Neural progenitor cell (in vitro differentiated cells): ENCODE data around the gene SLC35F3. TPM values are rescaled to one million over a fixed set of nuclear protein-coding genes. Genes with fewer than 3 reads are reported as not detected.
"Not testable (repeated sequence)": the region's sequence is repeated elsewhere in the genome, so short reads cannot be mapped to it uniquely, and the experiment has no call there.

ENCODE experiments used
- DNase-seq: peaks from one replicate; pipeline ENCODE4 v3.0.0-alpha.2; 2016; ENCODE audit warnings: low spot score
- H2AFZ ChIP-seq: fragments of 200-600 bp; sonication (generic); replicated peaks from 2 replicates; pipeline ENCODE4 v1.6.1; 2016; ENCODE audit warnings: antibody characterized with exemption
- H3F3A ChIP-seq: fragments of 200-600 bp; sonication (generic); 2 replicates; pipeline ENCODE4 v1.6.1; 2016; ENCODE audit warnings: antibody characterized with exemption, low read depth
- H3K27ac ChIP-seq: fragments of 200-600 bp; sonication (generic); 2 replicates; pipeline ENCODE4 v1.5.1; 2016; ENCODE audit warnings: mild to moderate bottlenecking
- H3K27me3 ChIP-seq: fragments of 200-600 bp; sonication (generic); 2 replicates; pipeline ENCODE4 v1.6.1; 2016; ENCODE audit warnings: mild to moderate bottlenecking, moderate library complexity
- H3K36me3 ChIP-seq: fragments of 200-600 bp; sonication (generic); 2 replicates; pipeline ENCODE4 v1.5.1; 2016
- H3K4me1 ChIP-seq: fragments of 200-600 bp; sonication (generic); 2 replicates; pipeline ENCODE4 v1.6.1; 2016; ENCODE audit warnings: mixed run types
- H3K4me2 ChIP-seq: fragments of 200-600 bp; sonication (generic); 2 replicates; pipeline ENCODE4 v1.6.1; 2016
- H3K4me3 ChIP-seq: fragments of 200-600 bp; sonication (generic); 2 replicates; pipeline ENCODE4 v1.5.1; 2016
- H3K79me2 ChIP-seq: fragments of 200-600 bp; sonication (generic); 2 replicates; pipeline ENCODE4 v1.6.1; 2016; ENCODE audit warnings: low read depth
- H3K9ac ChIP-seq: fragments of 200-600 bp; sonication (generic); 2 replicates; pipeline ENCODE4 v1.6.1; 2016
- H3K9me3 ChIP-seq: fragments of 200-600 bp; sonication (generic); 2 replicates; pipeline ENCODE4 v1.5.1; 2016; ENCODE audit warnings: low read depth
- H4K20me1 ChIP-seq: fragments of 200-600 bp; sonication (generic); 2 replicates; pipeline ENCODE4 v1.6.1; 2016; ENCODE audit warnings: low read depth
- H3K27ac Mint-ChIP-seq: 3 replicates; pipeline ENCODE4 v1.8.0; 2021; ENCODE audit warnings: mixed read lengths
- H3K27me3 Mint-ChIP-seq: 2 replicates; pipeline ENCODE4 v1.8.0; 2022; ENCODE audit warnings: low read depth, mild to moderate bottlenecking, inconsistent platforms, moderate library complexity, mixed read lengths; ENCODE audit not compliant: insufficient read depth
- H3K36me3 Mint-ChIP-seq: 3 replicates; pipeline ENCODE4 v1.8.0; 2021; ENCODE audit warnings: mixed read lengths
- H3K4me1 Mint-ChIP-seq: 3 replicates; pipeline ENCODE4 v1.8.0; 2021; ENCODE audit warnings: mixed read lengths
- H3K4me3 Mint-ChIP-seq: 3 replicates; pipeline ENCODE4 v1.8.0; 2021; ENCODE audit warnings: mild to moderate bottlenecking, moderate library complexity, mixed read lengths
- H3K9me3 Mint-ChIP-seq: 3 replicates; pipeline ENCODE4 v1.8.0; 2020; ENCODE audit warnings: mixed read lengths
- EZH2 ChIP-seq: fragments of 200-600 bp; sonication (generic); IDR thresholded peaks from 2 replicates; pipeline ENCODE4 v1.6.1; 2017; ENCODE audit warnings: antibody characterized with exemption, mild to moderate bottlenecking, moderate library complexity
- EZH2phosphoT487 ChIP-seq: fragments of 200-600 bp; sonication (generic); IDR thresholded peaks from 2 replicates; pipeline ENCODE4 v1.6.1; 2017; ENCODE audit warnings: antibody characterized with exemption
- total RNA-seq: library from RNA; depleted of rRNA; stranded (reverse); fragments of >200 nt; gene quantifications from 2 replicates; pipeline ENCODE4 v1.2.3, GENCODE V29; 2015; ENCODE audit warnings: low replicate concordance
- TF ChIP-seq, protein P1 (sequence below): fragments of 200-600 bp; sonication (generic); IDR thresholded peaks from 2 replicates; pipeline ENCODE4 v1.5.1; 2017; ENCODE audit warnings: antibody characterized with exemption, mild to moderate bottlenecking

SLC35F3 gene
- total RNA-seq, 1 donor from 2014 or later, result 0.79 TPM

DNA sequence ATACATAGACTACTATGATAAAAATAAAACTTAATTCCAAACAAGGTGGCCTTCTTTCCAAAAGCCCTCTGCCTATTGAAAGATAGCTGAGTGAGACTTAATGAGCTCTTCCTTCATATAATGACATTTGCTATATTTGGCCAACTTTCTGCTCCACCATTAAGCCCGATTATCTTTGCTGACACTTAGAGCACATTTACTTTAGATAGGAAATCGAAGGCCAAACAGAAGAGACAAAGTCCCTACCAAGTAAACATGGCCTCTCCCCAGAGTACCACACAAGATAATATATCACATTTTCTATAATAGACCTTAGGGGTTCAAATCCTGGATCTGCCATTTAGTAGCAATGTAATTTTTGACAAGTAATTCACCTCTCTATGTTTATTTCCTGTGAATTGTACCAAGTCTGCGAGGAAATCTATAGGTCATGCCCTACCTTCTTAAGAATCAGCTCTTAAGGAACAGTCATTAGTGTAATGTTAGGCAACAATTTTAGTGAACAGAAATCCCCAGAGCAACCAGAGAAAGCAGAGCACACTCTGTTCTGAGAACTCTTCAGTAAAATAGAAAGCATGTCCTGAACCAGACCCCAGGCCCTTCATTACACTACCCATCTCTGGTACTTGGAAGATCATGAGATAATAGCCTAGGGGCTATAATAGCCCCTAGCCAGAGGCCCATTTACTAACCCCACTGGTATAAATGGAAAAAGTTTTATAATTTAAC is 451.5 kb downstream of the SLC35F3 start:
- no peaks in the 10 kb centered on the region for H3K36me3 ChIP-seq
- no peaks in the 10 kb centered on the region for H3K27me3 ChIP-seq
- TF ChIP-seq, protein P1, sequence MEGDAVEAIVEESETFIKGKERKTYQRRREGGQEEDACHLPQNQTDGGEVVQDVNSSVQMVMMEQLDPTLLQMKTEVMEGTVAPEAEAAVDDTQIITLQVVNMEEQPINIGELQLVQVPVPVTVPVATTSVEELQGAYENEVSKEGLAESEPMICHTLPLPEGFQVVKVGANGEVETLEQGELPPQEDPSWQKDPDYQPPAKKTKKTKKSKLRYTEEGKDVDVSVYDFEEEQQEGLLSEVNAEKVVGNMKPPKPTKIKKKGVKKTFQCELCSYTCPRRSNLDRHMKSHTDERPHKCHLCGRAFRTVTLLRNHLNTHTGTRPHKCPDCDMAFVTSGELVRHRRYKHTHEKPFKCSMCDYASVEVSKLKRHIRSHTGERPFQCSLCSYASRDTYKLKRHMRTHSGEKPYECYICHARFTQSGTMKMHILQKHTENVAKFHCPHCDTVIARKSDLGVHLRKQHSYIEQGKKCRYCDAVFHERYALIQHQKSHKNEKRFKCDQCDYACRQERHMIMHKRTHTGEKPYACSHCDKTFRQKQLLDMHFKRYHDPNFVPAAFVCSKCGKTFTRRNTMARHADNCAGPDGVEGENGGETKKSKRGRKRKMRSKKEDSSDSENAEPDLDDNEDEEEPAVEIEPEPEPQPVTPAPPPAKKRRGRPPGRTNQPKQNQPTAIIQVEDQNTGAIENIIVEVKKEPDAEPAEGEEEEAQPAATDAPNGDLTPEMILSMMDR, result no peak
- no peak for TF ChIP-seq EZH2phosphoT487
- TF ChIP-seq EZH2, result no peak
- Mint-ChIP-seq H3K4me1 (no peaks in the 10 kb centered on the region), H3K36me3 (no peaks in the 10 kb centered on the region), H3K27me3 (peaks cover 2% of the 10 kb centered on the region), H3K27ac (no peak overlapping the region), H3K4me3 (no peak overlapping the region), H3K9me3 (no peaks in the 10 kb centered on the region)
- no peak overlapping the region for H2AFZ ChIP-seq
- no peak overlapping the region for H3K9ac ChIP-seq
- H3K27ac ChIP-seq, result no peak overlapping the region
- no peaks in the 10 kb centered on the region for H3F3A ChIP-seq
- H3K4me1 ChIP-seq, result no peaks in the 10 kb centered on the region
- H3K79me2 ChIP-seq, result no peaks in the 10 kb centered on the region
- no peak for DNase-seq
- no peak overlapping the region for H3K4me3 ChIP-seq
- no peaks in the 10 kb centered on the region for H3K9me3 ChIP-seq
- no peaks in the 10 kb centered on the region for H4K20me1 ChIP-seq
- no peak overlapping the region for H3K4me2 ChIP-seq

DNA sequence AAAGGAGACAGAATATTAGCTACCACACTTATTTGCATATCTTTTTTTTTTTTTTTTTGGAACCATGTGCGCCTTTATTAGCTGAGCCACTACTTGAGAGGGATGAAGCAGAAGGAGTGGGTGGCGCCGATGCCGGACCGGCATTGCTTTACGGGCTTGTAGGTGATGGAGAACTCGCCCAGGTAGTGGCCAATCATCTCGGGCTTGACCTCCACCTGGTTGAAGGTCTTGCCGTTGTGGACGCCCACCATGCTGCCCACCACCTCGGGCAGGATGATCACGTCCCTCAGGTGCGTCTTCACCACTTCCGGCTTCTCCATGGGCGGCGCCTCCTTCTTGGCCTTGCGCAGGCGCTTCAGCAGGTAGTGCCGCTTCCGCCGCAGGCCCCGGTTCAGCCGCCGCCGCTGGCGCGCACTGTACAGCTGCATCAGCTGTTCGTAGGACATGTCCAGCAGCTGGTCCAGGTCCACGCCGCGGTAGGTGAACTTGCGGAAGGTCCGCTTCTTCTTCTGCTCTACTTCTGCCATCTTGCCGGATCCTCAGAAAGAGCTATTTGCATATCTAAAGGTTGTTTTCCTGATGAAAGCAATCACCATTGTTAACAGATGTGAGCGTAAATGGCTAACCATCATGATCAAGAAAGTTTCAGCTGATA is 452.3 kb downstream of the SLC35F3 start:
- not testable (repeated sequence) for H3K4me1 Mint-ChIP-seq, H3K9me3 Mint-ChIP-seq, H3K9ac ChIP-seq, H3K79me2 ChIP-seq, H3K27me3 ChIP-seq, H3K9me3 ChIP-seq, DNase-seq, H3K4me3 ChIP-seq, H3K27ac Mint-ChIP-seq, H3F3A ChIP-seq, H3K27me3 Mint-ChIP-seq, H3K36me3 ChIP-seq, H3K4me3 Mint-ChIP-seq, H3K4me2 ChIP-seq, H3K4me1 ChIP-seq, H2AFZ ChIP-seq, H3K27ac ChIP-seq, H3K36me3 Mint-ChIP-seq, H4K20me1 ChIP-seq

DNA sequence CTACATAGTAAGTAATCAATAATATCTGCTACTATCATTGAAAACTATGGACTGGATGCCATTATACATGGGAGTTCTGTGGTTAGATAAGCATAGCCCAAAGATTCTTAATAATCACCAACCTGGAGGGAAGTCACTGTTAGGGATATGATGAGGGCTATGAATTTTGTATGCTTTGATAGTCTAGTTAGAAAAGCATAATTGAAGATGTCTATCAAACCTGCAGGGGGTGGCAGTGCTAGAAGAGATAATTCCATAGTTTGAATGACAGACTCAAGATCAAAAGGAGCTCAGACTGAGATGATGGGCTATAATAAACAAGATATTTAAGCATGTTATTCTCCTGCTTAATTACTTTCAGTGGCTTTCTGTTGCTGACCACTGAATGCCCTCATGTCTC is 453.4 kb downstream of the SLC35F3 start:
- H3K27me3 ChIP-seq, result no peaks in the 10 kb centered on the region
- no peaks in the 10 kb centered on the region for H3K9me3 ChIP-seq
- TF ChIP-seq, protein P1, result no peak
- no peak for TF ChIP-seq EZH2phosphoT487
- TF ChIP-seq EZH2, result no peak
- Mint-ChIP-seq H3K36me3 (no peaks in the 10 kb centered on the region), H3K4me3 (no peak overlapping the region), H3K27me3 (peaks cover 2% of the 10 kb centered on the region), H3K27ac (no peak overlapping the region), H3K4me1 (no peaks in the 10 kb centered on the region), H3K9me3 (no peaks in the 10 kb centered on the region)
- H3K27ac ChIP-seq, result no peak overlapping the region
- H3K79me2 ChIP-seq, result no peaks in the 10 kb centered on the region
- no peaks in the 10 kb centered on the region for H4K20me1 ChIP-seq
- no peak for DNase-seq
- no peaks in the 10 kb centered on the region for H3F3A ChIP-seq
- no peaks in the 10 kb centered on the region for H3K4me1 ChIP-seq
- H3K4me3 ChIP-seq, result no peak overlapping the region
- H3K9ac ChIP-seq, result no peak overlapping the region
- no peak overlapping the region for H3K4me2 ChIP-seq
- no peak overlapping the region for H2AFZ ChIP-seq
- H3K36me3 ChIP-seq, result no peaks in the 10 kb centered on the region

DNA sequence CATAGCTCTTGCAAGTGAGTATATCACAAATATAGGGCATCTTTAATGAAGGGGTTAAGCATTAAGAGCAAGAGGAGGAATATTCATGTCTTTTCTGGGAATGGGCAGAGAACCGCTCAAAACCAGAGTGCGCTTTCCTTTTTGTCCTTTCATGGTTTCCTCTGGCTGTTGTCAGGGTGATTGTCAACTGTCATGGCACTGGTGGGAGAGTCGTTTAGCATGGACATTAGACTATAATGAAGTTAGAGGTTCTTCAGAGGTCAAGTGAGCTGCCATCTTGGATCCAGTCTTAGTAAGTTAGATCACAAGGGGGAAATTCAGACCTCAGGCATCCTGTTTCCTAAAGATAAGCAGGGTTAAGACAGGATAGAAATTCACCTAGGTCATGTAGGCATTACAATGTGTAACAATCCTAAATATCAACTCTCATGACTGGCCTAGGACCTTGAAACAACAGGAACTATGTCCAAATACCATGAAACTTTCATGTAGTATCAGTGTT is 456.7 kb downstream of the SLC35F3 start:
- no peaks in the 10 kb centered on the region for H4K20me1 ChIP-seq
- H3K79me2 ChIP-seq, result no peaks in the 10 kb centered on the region
- H3K9ac ChIP-seq, result no peak overlapping the region
- H3K36me3 ChIP-seq, result no peaks in the 10 kb centered on the region
- no peak overlapping the region for H3K4me2 ChIP-seq
- Mint-ChIP-seq H3K9me3 (no peaks in the 10 kb centered on the region), H3K4me1 (no peaks in the 10 kb centered on the region), H3K27ac (no peak overlapping the region), H3K36me3 (no peaks in the 10 kb centered on the region), H3K4me3 (no peak overlapping the region), H3K27me3 (peaks cover 2% of the 10 kb centered on the region)
- no peak overlapping the region for H2AFZ ChIP-seq
- H3K27ac ChIP-seq, result no peak overlapping the region
- no peaks in the 10 kb centered on the region for H3F3A ChIP-seq
- no peak overlapping the region for H3K4me3 ChIP-seq
- DNase-seq, result no peak
- no peak for TF ChIP-seq EZH2phosphoT487
- H3K27me3 ChIP-seq, result no peaks in the 10 kb centered on the region
- no peaks in the 10 kb centered on the region for H3K9me3 ChIP-seq
- H3K4me1 ChIP-seq, result no peaks in the 10 kb centered on the region
